Measurements from ENCODE around the gene CNOT3. TPM values are rescaled to one million over a fixed set of nuclear protein-coding genes. Genes with fewer than 3 reads are reported as not detected.
A peak's percentile ranks its signal among the peaks of the same experiment; 100 is the strongest.

Gene CNOT3
- total RNA-seq, 1 donor from 2014 or later: 67.5 TPM

DNA sequence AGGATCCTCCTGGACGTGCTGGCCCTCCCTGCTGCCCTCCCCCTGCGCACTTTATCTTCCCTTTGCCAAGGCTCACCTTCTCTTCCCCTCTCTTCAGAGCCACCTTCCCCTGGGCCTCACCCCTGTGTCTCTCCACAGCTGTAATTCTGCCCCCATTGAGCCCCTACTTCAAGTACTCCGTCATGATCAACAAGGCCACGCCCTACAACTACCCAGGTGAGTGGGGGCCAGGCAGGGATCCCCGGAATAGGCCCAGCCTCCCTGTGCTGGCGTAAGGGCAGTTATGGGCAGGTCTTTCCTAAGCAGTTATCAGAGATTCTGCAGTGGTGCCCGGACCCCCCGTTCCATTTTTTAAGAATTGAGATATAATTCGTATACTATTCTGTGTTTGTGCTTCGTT lies 31.8 kb upstream of the CNOT3 start:
- intact Hi-C loops (cut with micrococcal nuclease): no loop called here
- H3K27ac Mint-ChIP-seq: no peak overlapping the region
- H3K4me3 Mint-ChIP-seq (ENCODE audit: low read depth): peak overlapping the region; percentile 15
- peaks cover 8% of the 10 kb centered on the region for H3K4me1 Mint-ChIP-seq (ENCODE audit: low read depth)
- peaks cover 50% of the 10 kb centered on the region for H3K36me3 Mint-ChIP-seq (ENCODE audit: low read depth)
- no peaks in the 10 kb centered on the region for H3K9me3 Mint-ChIP-seq
- H3K27me3 Mint-ChIP-seq (ENCODE audit: low read depth): no peaks in the 10 kb centered on the region
- no peak for DNase-seq (ENCODE audit: low spot score)

DNA sequence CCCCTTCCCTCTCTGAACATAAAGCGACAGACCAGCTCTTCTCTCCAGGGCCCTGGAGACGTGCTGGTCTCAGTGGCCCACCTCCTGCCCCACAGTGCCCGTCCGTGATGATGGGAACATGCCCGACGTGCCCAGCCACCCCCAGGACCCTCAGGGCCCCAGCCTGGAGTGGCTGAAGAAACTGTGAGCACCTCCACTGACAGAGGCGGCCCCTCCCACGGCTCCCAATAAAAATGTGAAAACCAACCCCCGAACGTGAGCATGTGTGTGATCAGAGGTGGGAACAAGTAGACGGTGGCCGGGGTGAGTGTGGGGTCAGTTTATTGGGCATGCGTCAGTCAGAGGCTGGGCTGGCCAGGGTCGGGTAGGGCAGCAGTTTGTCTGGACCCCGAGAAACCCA lies 30.8 kb upstream of the CNOT3 start:
- Mint-ChIP-seq H3K9me3 (no peaks in the 10 kb centered on the region), H3K27me3 (ENCODE audit: low read depth) (no peaks in the 10 kb centered on the region), H3K36me3 (ENCODE audit: low read depth) (peaks cover 53% of the 10 kb centered on the region), H3K4me1 (ENCODE audit: low read depth) (peaks cover 8% of the 10 kb centered on the region), H3K4me3 (ENCODE audit: low read depth) (no peak overlapping the region), H3K27ac (no peak overlapping the region)
- intact Hi-C loops (cut with micrococcal nuclease): no loop called here
- DNase-seq (ENCODE audit: low spot score): no peak

DNA sequence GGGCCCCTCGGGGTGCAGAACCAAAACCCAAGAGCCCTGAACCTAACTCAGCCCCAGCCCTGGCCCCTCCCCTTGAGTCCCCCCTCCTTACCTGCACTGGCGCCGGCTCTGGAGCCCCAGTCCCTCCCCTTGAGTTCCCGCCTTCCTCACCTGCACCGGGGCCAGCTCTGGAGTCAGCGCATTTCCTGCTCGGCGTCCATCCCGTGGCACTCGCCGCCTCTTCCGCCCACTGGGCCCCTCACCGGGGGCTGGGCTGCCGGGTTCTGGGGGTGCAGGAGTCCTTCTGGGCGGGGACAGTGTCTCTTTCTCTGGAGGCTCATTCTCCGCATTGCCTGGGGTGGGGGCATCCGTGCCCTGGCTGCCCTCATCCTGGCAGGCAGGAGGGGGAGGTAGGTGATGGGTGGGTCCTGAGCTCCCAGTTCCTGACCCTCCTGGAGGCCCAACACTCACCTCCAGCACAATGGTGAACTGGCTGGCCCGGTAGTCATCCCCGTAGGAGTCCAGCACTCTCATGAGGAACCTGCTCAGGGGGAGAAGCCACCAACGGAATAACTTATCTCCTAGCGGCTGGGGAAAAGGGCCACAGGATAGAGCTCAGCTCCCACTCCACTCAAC lies 29.6 kb upstream of the CNOT3 start:
- intact Hi-C loops (cut with micrococcal nuclease): no loop called here
- peaks cover 57% of the 10 kb centered on the region for H3K36me3 Mint-ChIP-seq (ENCODE audit: low read depth)

GRCh38 chr19:54108496-54108895 lies 29.1 kb upstream of the CNOT3 start:
- Mint-ChIP-seq H3K9me3 (no peaks in the 10 kb centered on the region), H3K36me3 (ENCODE audit: low read depth) (peaks cover 63% of the 10 kb centered on the region), H3K27ac (no peak overlapping the region), H3K4me1 (ENCODE audit: low read depth) (peaks cover 4% of the 10 kb centered on the region), H3K27me3 (ENCODE audit: low read depth) (no peaks in the 10 kb centered on the region), H3K4me3 (ENCODE audit: low read depth) (no peak overlapping the region)
- intact Hi-C loops (cut with micrococcal nuclease): no loop called here
- DNase-seq (ENCODE audit: low spot score): no peak

More for the DNA sequence above, 29.6 kb upstream of the CNOT3 start:
- Mint-ChIP-seq H3K4me1 (ENCODE audit: low read depth) (peaks cover 3% of the 10 kb centered on the region), H3K27ac (no peak overlapping the region), H3K27me3 (ENCODE audit: low read depth) (no peaks in the 10 kb centered on the region), H3K9me3 (no peaks in the 10 kb centered on the region), H3K4me3 (ENCODE audit: low read depth) (no peak overlapping the region)
- DNase-seq (ENCODE audit: low spot score): no peak

DNA sequence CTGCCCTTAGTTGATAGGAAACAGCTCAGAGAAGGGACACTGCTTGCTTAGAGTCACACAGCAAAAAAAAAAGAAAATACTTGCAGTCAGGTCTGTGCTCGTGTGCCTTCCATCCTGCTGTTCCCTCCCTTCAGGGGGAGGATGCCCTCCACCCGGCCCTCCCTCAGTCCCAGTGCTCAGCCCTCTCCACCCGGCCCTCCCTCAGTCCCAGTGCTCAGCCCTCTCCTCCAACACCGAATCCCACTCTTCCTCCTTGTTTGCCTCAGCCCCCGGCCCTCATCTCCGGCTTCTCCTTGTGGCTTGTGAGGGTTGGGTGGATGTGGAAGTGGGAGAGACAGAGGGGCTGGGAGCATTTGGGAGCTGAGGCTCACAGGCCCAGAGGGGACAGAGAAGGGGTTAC lies 27.9 kb upstream of the CNOT3 start:
- intact Hi-C loops (cut with micrococcal nuclease): no loop called here
- Mint-ChIP-seq H3K9me3 (no peaks in the 10 kb centered on the region), H3K36me3 (ENCODE audit: low read depth) (peaks cover 72% of the 10 kb centered on the region), H3K4me3 (ENCODE audit: low read depth) (no peak overlapping the region), H3K27me3 (ENCODE audit: low read depth) (no peaks in the 10 kb centered on the region), H3K4me1 (ENCODE audit: low read depth) (peaks cover 12% of the 10 kb centered on the region), H3K27ac (no peak overlapping the region)
- DNase-seq (ENCODE audit: low spot score): no peak

DNA sequence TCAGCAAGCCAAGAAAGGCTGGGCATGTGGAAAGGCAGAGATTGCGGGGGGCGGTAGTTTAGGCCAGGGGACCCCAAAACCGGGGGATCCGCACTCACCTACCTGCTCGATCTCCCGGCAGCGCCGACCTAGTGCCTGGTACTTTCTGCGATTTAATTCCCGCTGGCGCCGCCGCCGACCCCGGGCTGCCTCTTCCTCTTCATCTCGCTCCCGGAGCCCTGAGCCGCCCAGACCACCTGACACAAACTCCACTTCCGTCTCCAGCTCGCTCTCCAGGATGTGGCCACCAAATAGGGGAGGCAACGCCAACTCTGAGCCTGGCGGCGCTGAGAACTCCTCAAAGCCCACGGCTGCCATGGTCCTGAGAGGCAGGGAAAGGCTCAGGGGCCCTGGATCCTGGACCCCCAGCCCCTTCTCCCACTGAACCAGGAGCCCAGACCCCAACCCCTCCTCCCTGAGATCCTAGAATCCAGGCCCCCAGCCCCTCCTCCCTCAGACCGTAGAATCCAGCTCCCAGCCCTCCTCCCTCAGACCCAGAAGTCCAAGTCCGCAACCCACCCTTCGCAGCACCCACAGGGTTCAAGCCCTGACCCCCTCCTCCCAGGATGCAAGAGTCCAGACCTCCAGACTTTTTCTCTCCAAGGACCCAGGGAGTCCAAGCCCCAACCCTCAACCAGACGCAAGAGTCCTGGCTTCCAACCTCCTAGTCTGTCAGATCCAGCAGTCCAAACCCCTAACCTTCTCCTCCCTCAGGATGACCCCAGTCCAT lies 23.0 kb upstream of the CNOT3 start:
- H3K4me3 Mint-ChIP-seq (ENCODE audit: low read depth): peak overlapping the region; percentile 97
- H3K9me3 Mint-ChIP-seq: no peaks in the 10 kb centered on the region
- peaks cover 52% of the 10 kb centered on the region for H3K36me3 Mint-ChIP-seq (ENCODE audit: low read depth)
- intact Hi-C loops (cut with micrococcal nuclease): loop anchor here (1.0 kb wide), 3 partner anchors 12 to 45 kb away; partner anchors contain the start of genes CNOT3, LENG1 and NDUFA3
- H3K4me1 Mint-ChIP-seq (ENCODE audit: low read depth): peaks cover 21% of the 10 kb centered on the region
- peak overlapping the region; percentile 92 for H3K27ac Mint-ChIP-seq
- no peaks in the 10 kb centered on the region for H3K27me3 Mint-ChIP-seq (ENCODE audit: low read depth)
- DNase-seq (ENCODE audit: low spot score): peak; percentile 59

GRCh38 chr19:54115109-54116063 lies 22.2 kb upstream of the CNOT3 start, which contains the start of the genes PRPF31 and TFPT:
Gene PRPF31, plus strand, starts transcription at chr19:54115754. Its CDS starts 2,525 bp downstream, at chr19:54118279.
Gene TFPT, minus strand, starts transcription at chr19:54115657. Its CDS starts 388 bp downstream, at chr19:54115269.
- intact Hi-C loops (cut with micrococcal nuclease): loop anchor here (1.0 kb wide), 3 partner anchors 13 to 44 kb away; partner anchors contain the start of genes CNOT3, LENG1 and NDUFA3
- Mint-ChIP-seq H3K27ac (peak within 1 kb of the TSS; percentile 92), H3K4me1 (ENCODE audit: low read depth) (peaks cover 21% of the 10 kb centered on the region), H3K9me3 (no peaks in the 10 kb centered on the region), H3K27me3 (ENCODE audit: low read depth) (no peaks in the 10 kb centered on the region), H3K36me3 (ENCODE audit: low read depth) (peaks cover 51% of the 10 kb centered on the region), H3K4me3 (ENCODE audit: low read depth) (peak within 1 kb of the TSS; percentile 97)
- DNase-seq (ENCODE audit: low spot score): peak; percentile 94

- no peak overlapping the region for H3K27ac Mint-ChIP-seq
- no peaks in the 10 kb centered on the region for H3K27me3 Mint-ChIP-seq (ENCODE audit: low read depth)
- no peaks in the 10 kb centered on the region for H3K9me3 Mint-ChIP-seq
- peaks cover 57% of the 10 kb centered on the region for H3K36me3 Mint-ChIP-seq (ENCODE audit: low read depth)
- H3K4me1 Mint-ChIP-seq (ENCODE audit: low read depth): peaks cover 7% of the 10 kb centered on the region
- intact Hi-C loops (cut with micrococcal nuclease): no loop called here
- H3K4me3 Mint-ChIP-seq (ENCODE audit: low read depth): no peak overlapping the region
- DNase-seq (ENCODE audit: low spot score): no peak
Measured at GRCh38 chr19:54121259-54121658, 16.3 kb upstream of the CNOT3 start.

DNA sequence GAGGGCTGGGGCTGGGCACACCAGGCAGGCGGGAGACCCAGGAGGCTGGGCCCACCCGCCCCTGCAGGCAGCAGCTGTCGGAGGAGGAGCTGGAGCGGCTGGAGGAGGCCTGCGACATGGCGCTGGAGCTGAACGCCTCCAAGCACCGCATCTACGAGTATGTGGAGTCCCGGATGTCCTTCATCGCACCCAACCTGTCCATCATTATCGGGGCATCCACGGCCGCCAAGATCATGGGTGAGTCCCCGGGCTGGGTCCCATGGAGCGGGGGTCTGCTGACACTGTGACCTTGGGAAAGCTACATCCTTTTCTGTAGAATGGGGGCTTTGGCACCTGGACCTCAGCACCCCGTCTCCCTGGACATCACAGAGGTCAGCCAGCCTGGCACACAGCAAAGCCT lies 13.9 kb upstream of the CNOT3 start:
- Mint-ChIP-seq H3K27ac (no peak overlapping the region), H3K4me3 (ENCODE audit: low read depth) (no peak overlapping the region), H3K4me1 (ENCODE audit: low read depth) (no peaks in the 10 kb centered on the region), H3K36me3 (ENCODE audit: low read depth) (peaks cover 64% of the 10 kb centered on the region), H3K9me3 (no peaks in the 10 kb centered on the region), H3K27me3 (ENCODE audit: low read depth) (no peaks in the 10 kb centered on the region)
- intact Hi-C loops (cut with micrococcal nuclease): no loop called here
- no peak for DNase-seq (ENCODE audit: low spot score)

DNA sequence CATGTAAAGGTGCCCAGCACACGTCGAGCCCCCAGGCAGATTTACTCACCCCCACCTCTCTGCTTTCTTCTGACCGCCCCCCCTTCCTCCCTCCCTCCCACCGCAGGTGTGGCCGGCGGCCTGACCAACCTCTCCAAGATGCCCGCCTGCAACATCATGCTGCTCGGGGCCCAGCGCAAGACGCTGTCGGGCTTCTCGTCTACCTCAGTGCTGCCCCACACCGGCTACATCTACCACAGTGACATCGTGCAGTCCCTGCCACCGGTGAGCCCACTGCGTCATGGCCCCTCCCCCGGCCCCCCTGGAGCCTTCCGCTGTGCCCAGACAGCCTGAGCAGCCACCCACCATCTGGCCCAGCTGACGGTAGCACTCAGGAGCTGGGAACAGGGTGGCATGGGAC lies 13.2 kb upstream of the CNOT3 start:
- Mint-ChIP-seq H3K27ac (no peak overlapping the region), H3K36me3 (ENCODE audit: low read depth) (peaks cover 65% of the 10 kb centered on the region), H3K4me3 (ENCODE audit: low read depth) (no peak overlapping the region), H3K9me3 (no peaks in the 10 kb centered on the region), H3K4me1 (ENCODE audit: low read depth) (no peaks in the 10 kb centered on the region), H3K27me3 (ENCODE audit: low read depth) (no peaks in the 10 kb centered on the region)
- intact Hi-C loops (cut with micrococcal nuclease): no loop called here
- no peak for DNase-seq (ENCODE audit: low spot score)

- Mint-ChIP-seq H3K9me3 (no peaks in the 10 kb centered on the region), H3K4me1 (ENCODE audit: low read depth) (no peaks in the 10 kb centered on the region), H3K4me3 (ENCODE audit: low read depth) (no peak overlapping the region), H3K27ac (no peak overlapping the region), H3K27me3 (ENCODE audit: low read depth) (no peaks in the 10 kb centered on the region), H3K36me3 (ENCODE audit: low read depth) (peaks cover 59% of the 10 kb centered on the region)
- no peak for DNase-seq (ENCODE audit: low spot score)
- intact Hi-C loops (cut with micrococcal nuclease): no loop called here
Measured at GRCh38 chr19:54125713-54126112, 11.8 kb upstream of the CNOT3 start.

DNA sequence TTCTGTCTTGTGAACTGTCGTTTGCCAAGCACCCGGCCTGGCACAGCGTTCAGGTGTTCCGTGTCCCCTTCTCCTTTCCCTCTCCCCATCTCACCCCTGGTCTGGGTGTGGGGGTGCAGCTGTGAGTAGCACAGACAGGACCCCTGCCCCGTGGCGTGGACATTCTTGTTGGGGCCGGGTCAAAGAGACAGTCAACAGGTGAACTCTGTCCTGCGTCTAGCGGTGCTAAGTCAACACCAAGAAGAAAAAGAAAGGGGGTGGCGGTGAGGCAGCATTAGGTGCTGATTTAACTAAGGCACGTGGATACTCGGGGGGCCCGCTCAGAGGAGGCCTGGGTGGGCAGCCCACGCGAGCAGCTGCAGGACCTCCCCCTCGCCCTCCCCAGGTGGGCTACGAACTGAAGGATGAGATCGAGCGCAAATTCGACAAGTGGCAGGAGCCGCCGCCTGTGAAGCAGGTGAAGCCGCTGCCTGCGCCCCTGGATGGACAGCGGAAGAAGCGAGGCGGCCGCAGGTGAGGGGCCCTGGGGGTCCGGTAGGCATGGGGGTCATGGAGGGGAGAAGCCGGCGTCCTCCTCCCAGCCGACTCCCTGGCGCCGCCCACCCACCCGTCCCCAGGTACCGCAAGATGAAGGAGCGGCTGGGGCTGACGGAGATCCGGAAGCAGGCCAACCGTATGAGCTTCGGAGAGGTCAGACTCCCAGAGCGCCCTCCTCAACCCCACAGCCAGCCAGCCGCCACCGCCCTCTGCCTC lies 9.7 kb upstream of the CNOT3 start:
- no peak for DNase-seq (ENCODE audit: low spot score)
- Mint-ChIP-seq H3K4me1 (ENCODE audit: low read depth) (no peaks in the 10 kb centered on the region), H3K27ac (no peak overlapping the region), H3K4me3 (ENCODE audit: low read depth) (no peak overlapping the region), H3K27me3 (ENCODE audit: low read depth) (no peaks in the 10 kb centered on the region), H3K36me3 (ENCODE audit: low read depth) (peaks cover 49% of the 10 kb centered on the region), H3K9me3 (no peaks in the 10 kb centered on the region)
- intact Hi-C loops (cut with micrococcal nuclease): no loop called here
